Raji (cell line): ENCODE measurements around the gene MGAT1.
A peak's percentile ranks its signal among the peaks of the same experiment; 100 is the strongest.

ENCODE experiments used
- POLR2A ChIP-seq: IDR thresholded peaks from 2 replicates; pipeline ENCODE4 v1.6.1; 2011; ENCODE audit warnings: low read depth, low read length, control low read depth; ENCODE audit not compliant: insufficient read depth

MGAT1 gene

DNA sequence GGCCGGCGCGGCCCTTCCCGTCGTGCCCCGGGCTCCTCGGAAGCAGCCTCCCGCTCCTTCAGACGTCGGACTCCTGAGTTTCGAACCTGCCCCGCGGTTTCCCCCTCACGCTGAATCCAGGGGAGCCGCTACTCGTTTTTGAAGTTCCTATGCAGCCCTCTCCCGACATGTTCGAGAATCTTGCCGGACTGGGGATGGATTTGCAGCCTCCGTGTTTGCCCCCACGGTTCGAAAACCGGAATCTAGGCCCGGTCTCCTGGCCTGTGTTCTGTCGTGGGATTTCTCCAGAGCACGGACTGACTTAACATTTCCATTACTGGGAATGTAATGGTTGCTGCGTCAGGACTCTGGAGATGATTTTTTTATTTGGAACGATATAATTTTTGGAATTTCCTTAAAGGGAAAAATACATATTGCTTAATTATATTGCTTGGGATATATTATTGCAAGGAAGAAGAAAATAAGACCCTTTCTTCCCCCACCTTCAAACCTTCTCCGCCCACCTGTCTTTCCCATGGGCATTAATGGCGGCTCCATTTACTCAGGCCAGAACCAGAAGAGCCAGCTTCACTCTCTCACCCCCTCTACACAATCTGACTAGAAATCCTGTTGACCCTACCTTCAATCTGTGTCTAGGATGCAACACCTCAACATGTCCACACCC lies 8.5 kb upstream of the MGAT1 start:
- peak; percentile 3; the same call in 1 of the 2 replicates for TF ChIP-seq POLR2A

DNA sequence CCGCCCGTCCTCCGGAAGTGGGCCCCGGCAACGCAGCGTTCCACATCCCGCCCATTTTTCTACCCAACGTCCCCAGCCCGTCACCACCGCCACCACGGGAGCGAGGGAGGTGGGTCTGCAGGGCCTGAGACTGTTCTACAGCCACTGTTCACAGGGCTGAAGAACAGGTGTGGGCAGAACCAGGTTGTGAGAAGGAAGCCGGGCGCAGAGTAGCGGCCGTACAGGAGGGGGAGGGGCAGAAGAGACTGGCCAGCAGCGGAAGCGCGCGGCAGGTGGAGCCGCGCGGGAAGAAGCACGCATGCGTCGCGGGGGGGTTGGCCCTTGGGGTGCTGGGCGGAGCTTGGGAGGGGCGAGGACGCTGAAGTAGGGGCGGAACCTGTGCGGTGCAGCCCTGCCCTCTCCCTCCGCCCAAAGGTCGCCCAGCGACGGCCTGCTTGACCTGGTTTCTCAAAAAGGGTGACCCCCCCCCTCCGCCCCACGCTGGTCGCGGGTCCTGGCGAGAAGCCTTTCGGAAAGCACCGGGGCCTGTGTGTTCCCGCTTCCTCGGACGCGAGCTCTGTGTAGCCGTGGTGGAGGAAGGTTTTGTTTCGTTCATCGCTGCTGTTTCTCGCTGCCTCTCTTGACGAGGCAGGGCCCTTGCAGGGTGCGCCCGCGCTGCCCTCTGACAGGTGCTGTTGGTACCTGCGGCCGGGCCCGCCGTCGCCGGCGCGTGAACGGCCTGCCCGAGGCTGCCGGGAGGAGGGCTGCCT lies 7.8 kb upstream of the MGAT1 start:
- peak; percentile 62 for TF ChIP-seq POLR2A

DNA sequence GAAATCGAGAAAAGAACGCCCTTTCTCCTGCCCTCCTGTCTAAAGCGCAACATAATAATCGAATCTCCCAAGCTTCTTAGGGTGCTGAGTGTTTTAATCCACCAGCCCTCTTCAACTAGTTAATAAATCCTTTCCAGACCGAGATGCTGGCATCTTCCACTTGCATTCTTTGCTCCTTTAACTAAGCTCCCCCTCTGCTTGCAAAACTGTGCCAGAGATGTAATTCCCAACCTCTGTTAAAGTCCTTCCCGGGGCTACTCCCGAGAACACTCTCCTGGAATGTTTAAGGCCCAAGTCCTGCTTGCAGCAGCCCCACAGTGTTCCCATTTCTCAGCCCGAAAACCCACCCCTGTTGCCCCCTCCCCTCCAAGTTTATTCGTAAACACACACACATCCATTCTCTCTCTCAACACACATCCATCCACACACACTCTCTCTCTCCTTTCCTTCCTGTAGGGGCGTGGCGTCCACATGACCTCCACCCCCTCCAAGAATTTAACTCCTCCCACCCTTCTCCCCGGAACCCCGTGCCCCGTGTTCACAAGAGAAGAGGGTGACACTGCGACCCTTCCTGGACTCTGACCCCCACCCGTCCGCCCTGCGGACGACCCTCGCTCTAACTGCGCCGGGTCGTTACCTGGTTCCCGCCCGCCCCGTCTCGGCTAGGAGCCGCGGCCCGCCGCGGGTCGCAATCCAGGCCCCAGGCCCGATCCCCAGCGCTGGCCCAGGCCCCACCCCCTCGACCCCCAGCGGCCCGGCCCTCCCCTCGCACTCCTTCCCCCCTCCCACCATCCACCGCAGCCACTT lies 7.0 kb upstream of the MGAT1 start:
- TF ChIP-seq POLR2A, result peak; percentile 52

DNA sequence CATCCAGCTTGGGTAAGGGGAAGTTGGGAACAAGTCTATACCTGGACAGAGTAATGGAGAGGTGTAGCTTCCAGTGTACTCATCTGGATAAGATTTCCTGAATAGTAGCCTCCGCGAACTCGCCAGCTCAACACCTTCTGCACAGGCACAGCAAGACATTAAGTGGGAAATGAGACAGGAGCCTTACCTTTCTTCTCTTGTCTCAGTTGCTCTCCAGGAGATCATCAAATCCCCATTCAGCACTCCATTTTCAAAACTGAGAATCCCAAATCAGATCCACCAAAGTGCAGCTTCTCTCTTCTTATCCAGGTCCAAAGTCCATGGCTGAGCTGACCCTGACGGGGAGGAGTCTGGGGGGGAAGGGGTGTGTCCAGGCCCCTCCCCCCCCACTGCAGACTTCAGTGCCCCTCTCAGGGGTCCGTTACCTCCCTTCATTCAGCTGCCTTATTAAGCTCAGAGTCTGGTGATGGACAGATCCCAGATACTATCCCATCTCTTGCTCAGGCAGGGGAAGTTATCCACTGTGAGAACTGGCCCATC lies 5.9 kb upstream of the MGAT1 start:
- no peak for TF ChIP-seq POLR2A

DNA sequence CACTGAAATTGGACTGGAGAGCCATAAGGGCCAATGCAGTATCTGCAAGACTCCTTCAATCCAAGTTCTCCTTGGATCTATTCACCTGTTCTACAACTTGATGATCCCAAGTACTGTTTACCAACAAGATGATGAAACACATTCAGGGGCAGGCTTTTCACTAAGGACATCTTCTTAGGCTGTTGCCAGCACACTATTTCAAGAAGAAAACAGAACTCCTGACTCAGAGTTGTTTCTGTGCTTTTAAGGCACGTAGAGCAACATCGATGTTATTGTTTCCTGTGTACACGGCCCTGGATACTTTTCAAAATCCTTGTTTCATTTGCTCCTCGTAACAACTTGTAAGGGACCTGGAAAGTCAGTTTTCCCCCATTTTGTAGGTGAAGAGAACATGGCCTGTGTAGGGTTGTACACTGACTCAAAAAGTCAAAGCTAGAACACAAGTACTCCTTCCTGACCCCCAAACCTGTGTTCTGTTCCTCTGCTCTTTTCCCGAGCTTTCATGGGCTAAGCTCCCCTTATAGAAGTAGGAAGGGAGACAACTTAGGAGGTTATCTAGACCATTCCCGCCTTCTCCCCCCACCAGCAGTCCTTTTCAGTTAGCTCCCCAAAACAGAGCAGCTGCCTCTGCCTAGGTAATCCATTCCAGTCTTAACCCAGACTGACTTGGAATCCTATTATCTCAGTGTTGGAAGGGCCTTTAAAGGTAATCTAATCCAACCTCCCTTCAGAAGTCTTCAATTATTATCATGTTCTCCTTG lies 5.2 kb upstream of the MGAT1 start:
- no peak for TF ChIP-seq POLR2A

DNA sequence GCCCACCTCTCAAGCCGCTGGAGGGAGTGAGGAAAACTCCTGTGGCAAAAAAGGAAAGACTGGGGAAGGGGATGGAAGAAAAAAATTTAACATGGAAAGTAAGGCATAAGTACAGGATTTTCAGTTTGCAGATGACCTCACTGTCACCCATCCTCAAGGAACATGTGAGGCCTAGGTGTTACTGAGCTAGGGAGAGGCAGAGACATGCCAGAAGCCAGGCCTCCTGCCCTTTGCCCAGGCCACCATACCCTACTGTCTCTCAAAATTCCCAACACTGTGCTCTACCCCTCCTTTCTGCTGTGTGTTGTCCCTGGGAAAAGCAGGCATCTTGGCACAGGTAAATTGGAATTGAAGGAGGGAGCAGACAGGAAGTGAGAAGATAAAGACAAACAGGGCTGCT lies 4.4 kb upstream of the MGAT1 start:
- no peak for TF ChIP-seq POLR2A

DNA sequence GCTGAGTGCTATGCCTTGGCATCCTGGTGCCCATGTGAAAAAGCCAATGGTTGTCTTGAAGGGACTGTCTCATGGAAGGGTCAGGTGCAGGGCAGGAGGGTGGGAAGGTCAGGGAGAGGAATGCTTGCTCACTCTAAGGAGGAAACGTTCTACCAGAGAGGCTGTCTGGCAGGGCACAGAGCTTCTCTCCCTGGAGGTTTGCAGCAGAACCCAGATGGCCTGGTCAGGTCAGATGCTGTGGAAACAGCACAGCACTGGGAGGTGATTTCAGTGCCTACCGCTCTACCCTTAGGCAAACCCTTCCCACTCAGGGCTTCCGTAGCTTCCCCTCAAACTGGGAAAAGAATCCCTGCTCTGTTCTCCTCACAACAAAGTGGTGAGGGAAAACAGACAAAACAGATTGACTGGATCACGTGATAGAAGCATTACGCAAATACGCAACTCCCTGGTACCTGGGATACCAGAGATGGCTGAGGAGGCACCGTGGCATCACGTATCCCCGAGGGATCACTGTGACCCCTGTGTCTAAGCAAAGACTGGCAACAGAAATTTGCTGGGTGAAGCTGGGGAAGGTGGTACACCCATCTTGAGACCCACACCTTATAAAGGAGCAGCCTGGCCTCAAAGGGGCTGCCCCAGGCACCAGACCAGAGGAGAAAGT lies 3.9 kb upstream of the MGAT1 start:
- no peak for TF ChIP-seq POLR2A

DNA sequence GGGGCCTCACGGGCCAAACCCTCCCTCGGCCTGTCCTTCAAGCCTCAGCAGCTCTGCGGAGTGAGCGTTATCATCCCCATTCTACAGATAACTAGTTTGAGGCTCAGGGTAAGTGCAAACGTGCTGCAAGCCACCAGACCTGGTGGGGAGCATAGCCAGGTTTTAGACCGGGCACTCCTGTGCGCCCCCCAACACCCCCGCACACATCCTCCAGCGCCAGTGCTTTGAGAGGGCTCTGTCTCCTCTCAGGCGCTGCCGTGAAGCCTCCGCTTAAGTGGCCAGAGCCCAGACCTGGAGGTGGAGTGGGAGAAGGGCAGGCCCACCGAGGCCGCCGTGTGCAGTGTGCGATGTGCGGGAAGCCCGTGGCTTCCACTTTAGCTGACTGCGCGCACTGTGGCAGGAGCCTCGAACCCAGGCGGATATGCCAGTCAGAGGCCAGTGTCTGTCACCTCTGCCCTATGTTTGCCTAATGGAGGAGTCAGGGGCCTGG lies 1.6 kb upstream of the MGAT1 start:
- TF ChIP-seq POLR2A, result no peak

DNA sequence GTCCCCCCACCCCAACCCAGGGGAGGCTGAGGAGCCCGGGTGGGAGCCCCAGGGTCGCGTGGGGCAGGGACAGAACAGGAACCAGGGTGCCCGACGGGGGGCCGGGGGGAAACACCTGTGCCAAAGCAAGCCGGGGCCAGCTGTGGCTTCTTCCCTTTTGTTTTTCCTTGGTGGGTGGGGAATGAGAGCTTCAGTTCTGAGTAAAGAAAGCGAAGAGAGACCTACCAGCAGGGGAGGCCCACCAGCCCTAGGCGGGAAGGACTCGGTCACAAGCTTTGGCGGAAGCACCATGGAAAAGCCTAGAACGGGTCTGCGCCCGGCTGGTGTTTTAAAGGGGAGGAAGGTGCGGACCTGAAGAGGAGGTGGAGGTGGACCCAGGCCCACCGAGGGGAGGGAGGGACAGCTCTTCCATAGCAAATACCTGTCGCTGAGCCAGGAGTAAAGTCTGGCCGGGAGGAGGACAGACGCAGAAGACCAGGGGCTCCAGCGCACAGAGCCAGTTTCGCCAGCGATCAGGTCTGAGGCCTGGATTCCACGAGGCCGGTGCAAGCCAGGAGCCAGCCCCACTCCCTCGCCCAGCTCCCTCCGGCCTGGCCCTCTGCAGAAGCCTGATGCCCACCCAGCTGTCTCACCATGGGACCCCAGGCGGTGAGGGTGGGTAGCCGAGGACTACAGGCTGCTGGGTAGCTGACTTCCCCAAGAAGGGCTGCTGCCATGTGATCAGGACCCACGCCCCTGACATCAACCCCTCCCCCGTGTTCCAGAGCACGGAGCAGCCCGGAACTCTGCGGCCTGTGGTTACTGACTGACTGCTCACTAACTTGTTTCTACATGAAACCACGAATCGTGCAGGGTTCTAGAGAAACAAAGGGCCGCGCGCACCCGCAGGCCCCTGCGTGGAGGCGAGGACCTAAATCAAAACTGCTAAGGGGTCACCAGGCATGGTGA lies 849 bp upstream of the MGAT1 start:
- peak; percentile 68 for TF ChIP-seq POLR2A

DNA sequence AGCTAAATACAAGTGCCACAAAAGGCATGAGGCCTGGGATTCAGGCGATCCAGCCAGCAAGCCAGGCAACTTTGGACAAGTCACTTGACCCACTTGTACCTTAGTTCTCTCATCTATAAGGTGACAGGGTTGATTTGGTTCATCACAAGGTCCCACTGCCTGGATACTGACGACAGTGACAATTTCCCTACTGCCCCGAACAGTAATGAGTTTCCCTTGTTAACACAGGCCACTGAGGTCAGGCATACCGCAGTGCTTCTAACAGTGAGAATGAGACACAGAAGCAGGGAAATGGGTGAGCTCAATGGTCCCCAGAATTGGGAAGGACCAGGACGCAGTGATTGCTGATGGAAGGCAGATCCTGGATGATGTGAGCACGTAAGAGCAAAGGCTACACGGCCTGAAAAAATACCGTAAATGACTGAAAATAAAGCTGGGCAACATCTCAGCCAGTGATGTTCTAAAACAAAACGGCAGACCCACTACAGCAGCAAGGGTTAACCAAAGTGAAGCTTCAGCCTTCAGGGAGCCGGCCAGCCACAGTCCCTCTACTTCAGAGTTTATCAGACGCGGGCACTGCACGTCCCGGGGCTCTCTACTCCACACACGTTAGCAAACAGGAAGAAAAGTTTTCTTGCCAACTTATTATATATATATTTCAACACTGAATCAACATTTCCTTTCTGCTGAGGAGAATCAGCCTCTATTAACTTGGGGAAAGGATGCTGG lies 846 bp downstream of the MGAT1 start:
- no peak for TF ChIP-seq POLR2A

DNA sequence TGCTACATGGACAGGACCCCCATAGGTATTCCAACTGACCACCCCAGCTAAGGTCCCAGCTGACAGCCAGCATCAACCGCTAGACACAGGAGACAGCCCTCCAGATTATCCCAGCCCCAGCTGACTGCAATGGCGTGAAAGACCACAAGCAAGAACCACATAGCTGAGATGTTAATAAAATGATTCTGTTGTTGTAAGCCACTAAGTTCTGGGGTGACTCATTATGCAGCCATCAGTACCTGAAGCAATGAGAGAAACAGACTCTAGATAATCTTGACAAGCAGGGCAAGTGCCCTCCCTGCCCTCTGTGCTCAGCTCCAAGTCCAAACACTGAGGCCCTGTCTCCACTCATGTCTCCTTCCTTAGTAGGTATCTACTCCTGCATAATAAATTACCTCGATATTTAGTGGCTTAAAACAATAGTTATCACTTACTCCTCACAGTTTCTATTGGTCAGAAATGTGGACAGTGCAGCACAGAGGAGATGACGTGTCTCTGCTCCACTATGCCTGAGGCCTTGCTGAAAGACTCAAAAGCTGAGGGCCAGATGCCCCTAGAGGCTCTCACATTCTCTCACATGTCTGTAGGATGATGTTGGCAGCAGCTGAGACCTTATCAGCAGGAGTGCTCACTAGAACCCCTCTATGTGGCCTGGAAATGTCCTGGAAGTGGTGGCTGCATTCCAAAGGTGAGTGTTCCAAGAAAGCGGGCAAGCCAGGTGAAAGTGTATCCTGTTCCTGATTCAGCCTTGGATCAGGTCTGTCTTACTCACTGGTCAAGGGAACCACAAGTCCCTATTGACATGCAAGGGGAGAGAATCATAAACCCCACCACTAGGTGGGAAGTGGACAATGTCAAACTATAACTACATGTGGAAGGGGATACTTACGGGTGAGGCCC lies 2.5 kb downstream of the MGAT1 start:
- no peak for TF ChIP-seq POLR2A
